Hippocampal formation (tissue), 2 donors: ENCODE results near the gene ANKRD33.

Source experiments
- DNase-seq, 2 donors: peaks; one replicate each; lab custom pipeline; 2025; lab: John Stamatoyannopoulos, UW

The ANKRD33 gene

DNA sequence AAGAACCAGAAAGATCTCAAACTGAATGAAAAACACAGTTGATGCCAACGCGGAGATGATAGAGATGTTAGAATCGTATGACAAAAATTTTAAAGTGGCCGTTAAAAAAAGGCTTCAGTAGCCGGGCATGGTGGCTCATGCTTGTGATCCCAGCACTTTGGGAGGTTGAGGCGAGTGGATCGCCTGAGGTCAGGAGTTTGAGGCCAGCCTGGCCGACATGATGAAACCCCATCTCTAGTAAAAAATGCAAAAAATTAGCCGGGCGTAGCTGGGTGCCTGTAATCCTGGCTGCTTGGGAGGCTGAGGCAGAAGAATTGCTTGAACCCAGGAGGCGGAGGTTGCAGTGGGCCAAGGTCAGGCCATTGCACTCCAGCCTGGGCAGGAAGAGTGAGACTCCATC is 14.0 kb downstream of the ANKRD33 start:
- no peak for DNase-seq

DNA sequence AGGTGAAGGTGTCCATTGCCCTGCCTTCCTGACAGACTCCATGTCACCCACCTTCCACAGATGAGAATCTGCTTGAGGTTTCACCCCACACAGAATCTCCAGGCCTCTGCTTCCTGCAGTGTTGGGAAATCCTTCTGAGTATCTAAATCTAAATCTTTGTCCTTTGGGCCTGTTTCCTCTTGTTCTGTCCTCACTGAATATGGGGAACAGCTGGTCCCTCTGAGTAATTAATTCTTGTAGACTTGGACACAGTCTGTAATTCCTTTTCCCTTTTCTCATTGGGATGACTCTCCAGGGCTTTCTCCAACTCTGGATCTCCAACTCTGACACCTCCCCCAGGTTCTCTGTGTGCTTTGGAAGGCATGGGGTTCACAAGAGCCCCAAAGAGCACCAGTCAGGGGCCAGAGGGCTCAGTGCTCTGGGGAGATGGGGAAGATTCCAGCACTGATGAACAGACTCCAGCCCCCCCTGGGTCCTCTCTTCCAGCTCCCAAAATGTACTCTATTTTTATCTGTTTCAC is 17.1 kb downstream of the ANKRD33 start:
- DNase-seq, result no peak

DNA sequence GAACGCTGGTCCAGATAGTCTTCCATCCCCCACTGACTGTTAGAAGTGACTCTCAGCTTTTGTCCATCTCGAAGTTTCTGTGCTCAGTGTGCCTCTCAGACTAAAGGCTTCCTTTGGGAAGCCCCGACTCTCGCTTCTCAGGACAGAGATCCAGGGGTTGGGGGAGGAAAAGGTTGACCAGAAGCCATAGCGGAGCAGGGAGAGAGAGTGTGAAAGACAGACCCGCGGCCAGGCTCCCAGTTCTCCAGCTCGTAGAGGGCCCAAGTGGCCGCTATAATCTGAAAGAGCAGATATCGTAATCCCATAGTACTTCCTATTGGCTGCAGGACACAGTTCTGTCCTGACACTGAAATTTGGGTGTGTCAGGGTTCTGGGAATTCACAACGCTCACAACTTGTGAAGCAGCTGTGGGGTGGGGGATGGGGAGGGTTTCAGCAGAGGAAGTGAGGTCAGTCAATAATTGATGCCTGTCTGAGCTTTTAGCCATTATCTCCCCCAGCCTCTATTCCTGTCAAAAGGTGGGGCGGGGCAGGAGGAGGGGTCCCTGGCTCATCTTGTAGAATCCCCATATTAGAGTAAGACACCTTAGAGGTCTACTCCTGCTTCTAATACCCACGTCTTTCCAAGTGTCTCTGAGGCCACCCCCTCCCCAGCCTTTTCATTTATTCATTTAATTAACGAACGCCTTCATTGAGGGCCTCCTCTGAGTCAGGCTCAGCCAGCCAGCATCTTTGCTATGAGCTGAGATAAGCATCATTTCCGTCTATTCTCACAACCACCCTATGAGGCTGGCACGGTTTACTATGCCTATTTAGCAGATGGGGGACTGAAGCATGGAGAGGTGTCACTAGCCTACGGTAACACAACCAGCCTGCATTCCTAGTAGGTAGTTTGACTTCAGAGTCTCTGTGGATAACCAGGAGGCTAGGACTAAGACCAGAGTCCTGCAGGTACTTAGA is 17.8 kb downstream of the ANKRD33 start:
- DNase-seq, result no peak

DNA sequence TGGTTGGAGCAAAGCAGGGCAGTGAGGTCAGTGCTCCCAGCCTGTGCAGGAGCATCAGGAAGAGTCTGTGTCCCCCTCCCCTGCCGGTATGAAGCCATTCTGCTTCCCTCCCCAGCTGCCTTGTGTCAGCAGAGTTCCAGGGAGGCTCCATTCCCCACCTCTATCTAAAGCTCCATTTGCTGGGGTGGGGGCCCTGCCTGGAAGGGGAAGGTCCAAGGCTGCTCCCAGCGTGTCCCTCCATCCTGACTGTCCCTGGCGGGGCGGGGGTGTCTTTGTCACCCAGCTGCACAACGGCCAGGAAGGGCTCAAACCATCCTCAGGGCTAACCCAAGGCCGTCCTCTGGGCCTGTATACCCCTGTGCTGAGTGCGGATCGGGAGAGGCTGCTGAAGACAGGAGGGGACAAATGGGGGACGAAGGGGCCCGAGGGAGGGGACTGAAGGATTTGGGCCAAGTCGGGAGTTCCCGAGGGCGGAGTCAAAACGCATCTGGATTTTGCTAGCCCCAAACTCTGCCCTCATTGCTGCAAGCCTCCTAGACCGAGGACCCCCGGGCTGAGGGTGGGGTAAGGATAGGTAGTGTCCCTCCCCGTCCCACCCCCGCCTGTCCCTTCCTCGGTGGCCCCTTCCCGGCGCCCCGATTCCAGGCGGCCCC is 18.7 kb downstream of the ANKRD33 start:
- DNase-seq, result no peak

DNA sequence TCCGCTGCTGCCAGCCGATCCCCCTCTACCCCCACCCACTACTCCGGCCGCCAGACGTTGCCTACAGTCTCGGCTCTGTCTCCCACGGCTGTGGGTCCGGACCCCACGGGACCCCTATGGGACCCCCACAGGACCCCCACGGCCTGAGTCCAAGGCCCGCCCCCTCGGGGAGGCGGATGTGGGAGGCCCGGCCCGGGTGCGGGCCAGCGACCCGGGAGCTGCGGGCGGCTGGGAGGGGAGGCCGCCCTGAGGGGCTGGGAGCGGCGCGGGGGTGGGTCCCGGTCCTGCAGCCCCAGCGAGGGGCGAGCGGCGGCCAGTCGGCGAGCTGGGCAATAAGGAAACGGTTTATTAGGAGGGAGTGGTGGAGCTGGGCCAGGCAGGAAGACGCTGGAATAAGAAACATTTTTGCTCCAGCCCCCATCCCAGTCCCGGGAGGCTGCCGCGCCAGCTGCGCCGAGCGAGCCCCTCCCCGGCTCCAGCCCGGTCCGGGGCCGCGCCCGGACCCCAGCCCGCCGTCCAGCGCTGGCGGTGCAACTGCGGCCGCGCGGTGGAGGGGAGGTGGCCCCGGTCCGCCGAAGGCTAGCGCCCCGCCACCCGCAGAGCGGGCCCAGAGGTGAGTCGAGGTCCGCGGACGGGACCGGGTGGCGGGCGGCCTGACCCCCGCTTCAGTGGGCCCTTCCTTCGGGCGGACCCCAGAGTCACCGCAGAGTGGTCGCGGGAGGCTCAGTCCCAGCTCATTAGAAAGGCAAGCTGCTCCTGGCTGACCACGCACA is 19.4 kb downstream of the ANKRD33 start, which contains the start of gene ACVRL1:
ACVRL1 (plus strand) TSS at position 422 of the 773 bp plus-strand sequence. CDS start 4,971 bp downstream, outside the sequence.
- DNase-seq, result no peak

DNA sequence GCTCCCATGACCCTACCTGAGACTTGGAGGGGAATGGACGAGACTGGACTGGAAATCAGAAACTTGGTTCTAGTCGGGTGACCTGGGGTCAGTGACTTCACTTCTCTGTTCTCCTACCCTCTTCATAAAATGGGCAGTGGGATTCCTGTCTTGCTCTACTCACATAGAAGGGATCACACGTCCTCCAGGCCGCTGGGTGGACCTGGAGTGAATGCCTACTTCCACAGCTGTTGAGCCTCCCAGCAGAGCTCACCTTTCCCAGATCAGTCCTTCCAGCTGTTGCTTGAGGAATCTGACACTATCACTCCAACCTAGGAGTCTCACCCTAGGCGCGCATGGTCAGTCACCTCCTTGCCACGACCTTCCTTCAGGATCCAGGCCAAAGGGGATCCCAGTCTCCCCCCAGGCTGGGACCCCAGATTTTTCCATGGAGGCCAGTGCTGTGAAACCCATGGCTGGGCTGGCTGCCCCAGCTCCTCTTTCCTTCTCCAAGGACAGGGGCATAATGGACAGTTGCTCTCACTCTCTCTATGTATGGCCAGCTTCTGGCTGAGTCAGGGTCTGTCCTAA is 20.0 kb downstream of the ANKRD33 start:
- no peak for DNase-seq

DNA sequence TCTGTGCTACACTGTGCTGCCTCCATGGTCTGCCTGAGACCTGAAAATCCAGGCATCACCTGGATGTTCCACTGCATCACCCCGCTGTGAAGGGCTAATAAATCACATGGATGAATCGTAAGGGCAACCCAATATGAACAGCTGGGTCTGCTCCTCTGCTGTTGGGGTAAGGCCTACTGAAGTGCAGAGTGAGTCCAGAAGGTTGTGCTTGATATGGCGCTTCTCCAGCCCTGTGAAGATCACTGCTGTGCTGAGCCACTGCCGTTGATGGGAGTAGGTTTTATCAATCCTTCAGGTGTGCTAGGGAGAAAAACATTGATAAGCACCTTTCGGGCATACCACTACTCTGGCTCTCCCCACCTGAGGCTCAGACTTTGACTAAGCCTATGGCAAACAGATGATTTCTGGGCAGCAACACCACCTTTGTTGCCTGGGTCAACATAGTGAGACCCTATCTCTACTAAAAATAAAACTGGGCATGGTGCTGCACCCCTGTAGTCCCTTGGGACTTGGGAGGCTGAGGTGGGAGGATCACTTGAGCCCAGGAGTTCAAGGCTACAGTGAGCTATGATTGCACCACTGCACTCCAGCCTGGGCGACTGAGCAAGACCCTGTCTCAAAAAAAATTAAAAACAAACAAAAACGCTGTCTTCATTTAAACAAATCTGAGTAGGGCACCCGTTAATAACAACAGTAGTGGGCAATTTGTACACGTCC is 21.1 kb downstream of the ANKRD33 start:
- no peak for DNase-seq

DNA sequence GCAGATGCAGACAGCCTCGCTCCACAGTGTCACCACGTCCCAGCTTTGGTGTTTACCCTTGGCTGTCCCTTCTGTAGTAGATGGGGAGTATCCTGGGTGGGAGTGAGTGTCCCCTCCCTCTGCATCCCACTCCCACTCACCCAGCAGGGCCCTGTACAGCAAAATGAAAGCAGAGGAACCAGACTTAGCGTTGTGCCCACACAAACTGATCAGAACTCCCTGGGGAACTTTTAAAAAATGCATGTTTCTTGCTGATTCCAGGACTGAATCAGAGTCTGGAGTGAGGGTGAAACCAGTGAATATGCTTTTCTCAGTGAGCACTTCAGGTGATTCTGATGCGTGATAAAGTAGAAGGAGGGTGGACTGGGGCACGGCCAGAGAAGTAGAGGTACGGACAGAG is 22.3 kb downstream of the ANKRD33 start:
- DNase-seq, result no peak

DNA sequence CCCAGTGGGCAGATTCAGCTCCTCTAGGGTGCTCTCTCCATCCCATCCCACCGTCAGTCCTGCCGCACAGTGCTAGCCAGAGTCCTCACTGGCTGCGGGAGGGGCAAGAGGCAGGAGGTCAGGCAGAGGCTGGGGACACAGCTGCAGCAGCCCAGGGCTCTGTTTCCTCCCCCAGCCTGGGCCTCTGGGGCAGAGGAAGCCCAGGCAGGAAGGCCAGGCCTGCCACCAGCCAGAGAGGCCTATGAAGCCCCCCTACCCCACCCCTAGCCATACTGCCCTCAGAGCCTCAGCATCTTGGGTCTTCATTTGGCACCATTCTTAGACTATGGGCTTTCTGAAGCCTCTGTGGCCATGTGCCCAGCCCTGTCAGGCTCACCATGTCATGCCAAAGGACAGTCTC is 22.8 kb downstream of the ANKRD33 start:
- no peak for DNase-seq

DNA sequence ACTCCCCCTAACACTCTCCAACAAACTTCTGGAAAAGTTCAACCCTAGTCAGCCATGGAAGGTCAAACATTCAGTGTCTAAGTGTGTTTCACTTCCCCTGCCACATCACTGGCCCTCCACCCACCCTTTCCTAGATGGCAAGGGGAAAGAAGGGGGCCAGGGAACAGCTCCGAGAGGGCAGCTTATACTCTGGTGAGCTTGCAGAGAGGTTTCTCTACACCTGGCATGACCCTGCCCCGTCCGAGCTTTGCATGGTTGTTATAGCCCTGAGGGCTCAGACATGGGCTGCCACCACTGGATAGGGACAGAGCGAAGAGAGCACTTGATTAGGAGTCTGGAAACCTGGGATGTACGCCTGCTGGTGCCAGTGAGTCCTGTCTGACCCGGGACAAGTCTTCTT is 23.4 kb downstream of the ANKRD33 start:
- DNase-seq, result no peak

DNA sequence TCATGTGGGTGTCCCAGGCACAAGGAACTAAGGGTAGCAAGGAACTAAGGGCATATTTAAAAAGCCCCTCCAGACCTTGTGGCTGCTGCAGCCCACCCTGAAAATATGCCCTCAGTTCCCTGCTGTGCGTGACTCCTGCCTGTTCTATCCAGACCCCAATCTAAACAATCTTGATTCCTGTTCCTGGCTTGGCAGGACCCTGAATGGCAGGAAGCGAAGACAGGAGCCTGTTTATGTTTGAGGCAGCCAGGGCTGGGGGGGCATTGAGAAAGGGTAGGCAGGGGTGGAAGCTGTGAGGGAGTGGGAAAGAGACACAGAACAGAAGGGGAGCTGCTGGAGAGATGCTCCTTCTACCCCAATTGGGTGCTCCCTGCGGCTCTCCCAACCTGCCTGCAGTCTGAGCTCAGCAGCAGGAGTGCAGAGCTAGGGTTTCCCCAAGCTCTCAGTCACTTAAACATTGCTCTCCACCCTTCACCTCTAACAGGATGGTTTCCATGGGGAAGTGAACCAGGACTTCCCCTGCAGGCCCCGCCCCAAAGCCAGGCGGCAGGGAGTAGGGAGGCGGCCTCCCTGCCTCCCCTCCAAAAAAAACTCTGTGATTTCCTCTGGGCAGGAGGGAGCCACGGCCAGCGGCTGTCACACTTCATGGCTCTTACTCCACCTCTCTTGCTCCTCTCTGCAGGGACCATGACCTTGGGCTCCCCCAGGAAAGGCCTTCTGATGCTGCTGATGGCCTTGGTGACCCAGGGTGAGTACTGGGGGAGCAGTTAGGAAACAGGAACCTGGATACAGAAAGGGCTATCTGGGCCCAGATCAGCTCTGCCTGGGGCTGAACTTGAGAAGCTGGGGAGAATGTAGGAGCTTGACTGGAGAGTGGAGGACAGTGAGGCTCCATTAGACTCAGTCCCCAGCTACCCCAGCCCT is 24.1 kb downstream of the ANKRD33 start:
- DNase-seq, result no peak

DNA sequence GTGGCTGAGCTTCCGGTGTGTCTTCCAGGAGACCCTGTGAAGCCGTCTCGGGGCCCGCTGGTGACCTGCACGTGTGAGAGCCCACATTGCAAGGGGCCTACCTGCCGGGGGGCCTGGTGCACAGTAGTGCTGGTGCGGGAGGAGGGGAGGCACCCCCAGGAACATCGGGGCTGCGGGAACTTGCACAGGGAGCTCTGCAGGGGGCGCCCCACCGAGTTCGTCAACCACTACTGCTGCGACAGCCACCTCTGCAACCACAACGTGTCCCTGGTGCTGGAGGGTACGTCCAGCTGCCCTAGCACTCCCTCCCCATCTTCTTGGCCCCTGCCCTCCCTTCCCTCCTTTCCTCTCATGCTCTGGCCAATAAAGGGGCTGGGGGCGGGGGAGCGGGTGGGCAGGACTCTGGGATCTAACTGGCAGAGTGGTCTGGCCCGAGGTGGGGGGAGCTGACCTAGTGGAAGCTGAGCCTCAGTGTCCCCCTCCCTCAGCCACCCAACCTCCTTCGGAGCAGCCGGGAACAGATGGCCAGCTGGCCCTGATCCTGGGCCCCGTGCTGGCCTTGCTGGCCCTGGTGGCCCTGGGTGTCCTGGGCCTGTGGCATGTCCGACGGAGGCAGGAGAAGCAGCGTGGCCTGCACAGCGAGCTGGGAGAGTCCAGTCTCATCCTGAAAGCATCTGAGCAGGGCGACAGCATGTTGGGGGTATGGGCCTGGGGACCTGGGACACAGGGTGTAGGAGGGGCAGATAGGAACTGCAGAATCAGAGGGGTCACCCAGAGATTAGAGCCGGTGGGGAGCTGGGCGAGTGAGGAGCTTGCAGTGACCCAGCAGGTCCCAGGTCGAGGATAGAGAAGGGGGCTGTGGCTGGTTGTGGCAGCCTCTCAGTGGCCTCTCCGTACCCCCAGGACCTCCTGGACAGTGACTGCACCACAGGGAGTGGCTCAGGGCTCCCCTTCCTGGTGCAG is 25.4 kb downstream of the ANKRD33 start:
- DNase-seq, result no peak

DNA sequence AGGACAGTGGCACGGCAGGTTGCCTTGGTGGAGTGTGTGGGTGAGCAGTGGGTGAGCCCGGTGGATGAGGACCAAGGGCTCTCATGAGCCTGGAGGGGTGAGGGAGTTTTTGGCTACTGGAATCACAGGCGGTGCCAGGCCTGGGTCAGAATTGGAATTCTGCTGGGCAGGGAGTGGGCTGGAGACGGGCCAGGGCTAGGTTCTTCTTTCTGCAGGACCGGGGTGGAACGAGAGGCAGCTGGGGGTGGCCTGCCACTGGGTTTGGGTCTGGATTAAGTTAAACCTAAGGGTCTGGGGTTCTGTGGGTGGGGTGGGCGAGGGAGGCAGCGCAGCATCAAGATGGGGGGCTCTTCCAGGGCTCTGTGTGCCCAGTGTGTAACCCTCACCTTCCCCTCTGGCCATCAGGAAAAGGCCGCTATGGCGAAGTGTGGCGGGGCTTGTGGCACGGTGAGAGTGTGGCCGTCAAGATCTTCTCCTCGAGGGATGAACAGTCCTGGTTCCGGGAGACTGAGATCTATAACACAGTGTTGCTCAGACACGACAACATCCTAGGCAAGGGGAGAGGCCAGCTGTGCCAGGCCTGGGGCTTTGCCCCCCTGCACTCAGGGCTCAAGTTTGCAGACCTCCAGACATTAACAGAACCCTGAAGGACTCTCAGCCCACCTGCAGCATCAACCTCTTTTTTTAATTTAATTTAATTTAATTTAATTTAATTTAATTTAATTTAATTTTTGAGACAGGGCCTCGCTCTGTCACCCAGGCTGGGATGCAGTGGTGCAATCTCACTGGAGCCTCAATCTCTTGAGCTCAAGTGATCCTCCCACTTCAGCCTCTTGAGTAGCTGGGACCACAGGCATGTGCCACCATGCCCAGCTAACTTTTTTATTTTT is 26.4 kb downstream of the ANKRD33 start:
- no peak for DNase-seq

DNA sequence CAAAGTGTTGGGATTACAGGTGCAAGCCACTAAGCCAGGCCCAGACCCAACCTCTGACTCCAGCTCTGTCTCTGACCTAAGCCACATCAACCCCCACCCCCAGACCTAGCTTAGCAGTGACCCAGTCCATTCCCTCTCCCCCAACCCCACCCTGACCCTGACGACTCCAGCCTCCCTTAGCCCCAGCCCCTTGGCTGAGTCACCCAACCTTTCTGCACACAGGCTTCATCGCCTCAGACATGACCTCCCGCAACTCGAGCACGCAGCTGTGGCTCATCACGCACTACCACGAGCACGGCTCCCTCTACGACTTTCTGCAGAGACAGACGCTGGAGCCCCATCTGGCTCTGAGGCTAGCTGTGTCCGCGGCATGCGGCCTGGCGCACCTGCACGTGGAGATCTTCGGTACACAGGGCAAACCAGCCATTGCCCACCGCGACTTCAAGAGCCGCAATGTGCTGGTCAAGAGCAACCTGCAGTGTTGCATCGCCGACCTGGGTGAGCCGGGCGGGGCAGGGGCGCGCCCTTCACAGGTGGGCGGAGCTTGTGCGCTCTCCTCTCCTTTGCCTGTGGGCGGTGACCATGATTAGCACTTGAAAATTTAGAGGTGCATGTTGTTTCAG is 27.2 kb downstream of the ANKRD33 start:
- no peak for DNase-seq

DNA sequence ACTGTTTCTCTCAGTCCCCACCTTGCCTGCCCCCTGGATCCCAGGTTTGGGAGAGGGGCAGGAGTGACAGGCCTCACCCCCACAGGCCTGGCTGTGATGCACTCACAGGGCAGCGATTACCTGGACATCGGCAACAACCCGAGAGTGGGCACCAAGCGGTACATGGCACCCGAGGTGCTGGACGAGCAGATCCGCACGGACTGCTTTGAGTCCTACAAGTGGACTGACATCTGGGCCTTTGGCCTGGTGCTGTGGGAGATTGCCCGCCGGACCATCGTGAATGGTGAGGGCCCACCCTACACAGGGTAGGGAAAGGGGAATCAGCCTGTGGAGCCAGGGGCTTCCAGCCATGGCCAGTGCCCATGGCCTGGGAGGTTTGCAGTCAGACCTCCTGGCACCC is 28.0 kb downstream of the ANKRD33 start:
- DNase-seq, result no peak

DNA sequence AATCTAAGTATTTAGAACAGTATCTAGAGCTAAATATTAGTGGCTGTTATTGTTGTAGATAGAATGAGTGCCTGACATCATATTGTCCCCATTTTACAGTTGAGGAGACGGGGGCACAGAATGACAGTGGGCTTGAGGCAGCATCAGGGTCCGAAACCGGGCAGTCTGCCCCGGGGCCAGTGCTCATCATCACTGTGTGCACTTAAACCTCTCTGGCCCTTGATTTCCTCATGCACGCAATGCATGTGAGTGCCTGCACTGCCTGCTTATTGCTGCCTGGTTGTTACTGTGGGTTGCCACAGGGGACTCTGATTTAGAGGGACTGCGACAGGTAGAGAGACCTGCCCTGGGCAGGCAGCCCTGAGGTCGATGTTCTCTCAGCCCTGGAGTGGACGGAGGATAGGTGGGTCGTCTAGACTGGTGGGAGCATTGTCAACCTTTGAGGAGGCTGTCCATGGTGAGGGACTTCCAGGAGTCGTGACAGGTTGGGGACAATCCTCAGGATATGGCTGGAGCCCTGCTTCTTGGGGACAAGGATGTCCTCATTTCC is 29.2 kb downstream of the ANKRD33 start:
- no peak for DNase-seq
